Esophagus (tissue), 2 donors: Measurements from ENCODE around the gene C16orf74. TPM values are rescaled to one million over a fixed set of nuclear protein-coding genes. Genes with fewer than 3 reads are reported as not detected.

Experiments used
- H3K27ac ChIP-seq, 2 donors: one replicate each; pipeline ENCODE4 v1.5.1; 2013; ENCODE audit warnings: low read depth in 2 of 2, mild to moderate bottlenecking in 2 of 2, inconsistent platforms in 1 of 2, low read length in 1 of 2, moderate library complexity in 1 of 2
- H3K27me3 ChIP-seq, 2 donors: one replicate each; pipeline ENCODE4 v1.6.1; 2013; ENCODE audit warnings: low read length in 2 of 2, control low read depth in 1 of 2, mild to moderate bottlenecking in 1 of 2; ENCODE audit not compliant: insufficient read depth in 2 of 2, control insufficient read depth in 1 of 2
- H3K36me3 ChIP-seq, 2 donors: one replicate each; pipeline ENCODE4 v1.6.1; 2013; ENCODE audit warnings: low read length in 1 of 2; ENCODE audit not compliant: control insufficient read depth in 2 of 2, insufficient read depth in 2 of 2
- H3K4me1 ChIP-seq, 2 donors: one replicate each; pipeline ENCODE4 v1.6.1; 2013; ENCODE audit warnings: low read length in 1 of 2; ENCODE audit not compliant: control insufficient read depth in 2 of 2, insufficient read depth in 2 of 2
- H3K4me3 ChIP-seq, 2 donors: one replicate each; pipeline ENCODE4 v1.5.1; 2013; ENCODE audit warnings: low read length in 2 of 2, mild to moderate bottlenecking in 2 of 2, low read depth in 1 of 2, moderate library complexity in 1 of 2
- H3K9me3 ChIP-seq, 2 donors: one replicate each; pipeline ENCODE4 v1.6.1; 2013; ENCODE audit warnings: mild to moderate bottlenecking in 2 of 2, low read depth in 1 of 2, low read length in 1 of 2, moderate library complexity in 1 of 2; ENCODE audit not compliant: control insufficient read depth in 2 of 2, insufficient read depth in 1 of 2
- WGBS, 2 donors: extraction: QIAGEN DNeasy Blood & Tissue Kit; methylation state at CpG; one replicate each; pipeline ENCODE4 v1.1.7; 2013; 5-methylcytosine and 5-hydroxymethylcytosine counted together
- polyA plus RNA-seq, 2 donors: library from polyadenylated mRNA; stranded (reverse); fragments of 200-250 nt; gene quantifications; one replicate each; pipeline ENCODE4 v1.2.3, GENCODE V29; 2013
- donor health status: healthy with polysubstance abuse.
- donor health status: Bipolar disorder and iron deficiency.

C16orf74 gene
- polyA plus RNA-seq, 2 donors: 9.7 to 19.0 TPM

- Histone ChIP-seq H3K9me3 (no peaks in the 10 kb centered on the region), H3K27ac (no peak overlapping the region), H3K36me3 (peaks cover 2 to 4% of the 10 kb centered on the region in 2 donors), H3K4me3 (no peak overlapping the region), H3K4me1 (no peaks in the 10 kb centered on the region), H3K27me3 (no peaks in the 10 kb centered on the region)
- 78 to 87% methylated on average over 8 of the region's 8 CpGs for WGBS, 2 donors
Observed at GRCh38 chr16:85681255-85681654, 69.6 kb downstream of the C16orf74 start.

GRCh38 chr16:85680352-85680944, 70.4 kb downstream of the C16orf74 start:
- H3K4me3 ChIP-seq: no peak overlapping the region
- no peaks in the 10 kb centered on the region for H3K9me3 ChIP-seq
- H3K27ac ChIP-seq: no peak overlapping the region
- 83 to 87% methylated on average over 6 of the region's 6 CpGs for WGBS, 2 donors
- H3K4me1 ChIP-seq: no peaks in the 10 kb centered on the region
- peaks cover 2 to 4% of the 10 kb centered on the region in 2 donors for H3K36me3 ChIP-seq
- no peaks in the 10 kb centered on the region for H3K27me3 ChIP-seq

DNA sequence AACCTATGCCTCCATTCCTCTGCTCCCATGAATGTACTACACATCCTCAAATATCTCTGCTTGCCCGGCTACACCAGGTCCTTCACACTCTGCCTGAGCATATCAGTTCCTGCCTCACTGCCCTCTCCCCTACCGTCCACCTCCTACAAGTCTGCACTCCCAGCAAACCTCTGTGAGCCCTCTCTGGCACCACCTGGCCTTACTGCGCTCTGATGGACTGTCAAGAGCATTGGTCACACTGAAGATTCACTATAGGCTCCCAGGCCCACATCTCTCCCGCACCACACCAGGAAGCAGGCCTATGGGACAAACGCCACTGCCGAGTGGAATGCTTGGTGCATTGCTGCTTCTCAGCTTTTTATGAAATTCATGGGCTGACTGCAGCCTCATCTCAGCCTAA, 71.0 kb downstream of the C16orf74 start:
- Histone ChIP-seq H3K27me3 (no peaks in the 10 kb centered on the region), H3K4me1 (no peaks in the 10 kb centered on the region), H3K27ac (no peak overlapping the region), H3K36me3 (peaks cover 2 to 4% of the 10 kb centered on the region in 2 donors), H3K9me3 (no peaks in the 10 kb centered on the region), H3K4me3 (no peak overlapping the region)
- WGBS, 2 donors: 92 to 93% methylated on average over 6 of the region's 6 CpGs

DNA sequence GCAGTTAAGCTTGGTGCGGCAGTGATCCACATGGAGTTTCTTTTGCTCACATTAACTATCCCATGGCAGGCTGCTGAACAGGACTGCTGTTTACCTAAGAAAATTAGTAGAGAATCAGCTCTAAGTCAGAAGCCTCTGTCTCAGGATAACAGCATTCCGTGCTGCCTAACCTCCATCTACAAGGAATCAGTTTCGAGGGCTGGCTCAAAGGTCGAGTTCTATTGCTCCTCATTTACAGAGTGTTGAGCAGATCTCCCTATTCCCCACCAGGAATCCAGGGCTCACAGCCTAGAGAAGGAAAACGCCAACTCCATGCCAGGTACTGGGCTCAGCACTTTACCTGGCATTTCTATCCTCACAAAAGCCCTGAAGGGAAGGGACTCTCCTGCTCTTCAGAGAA, 72.1 kb downstream of the C16orf74 start:
- H3K27ac ChIP-seq: no peak overlapping the region
- no peak overlapping the region for H3K4me3 ChIP-seq
- WGBS, 2 donors: 76 to 95% methylated on average over 5 of the region's 5 CpGs
- no peaks in the 10 kb centered on the region for H3K27me3 ChIP-seq
- H3K36me3 ChIP-seq: peaks cover 2 to 14% of the 10 kb centered on the region in 2 donors
- H3K9me3 ChIP-seq: no peaks in the 10 kb centered on the region
- H3K4me1 ChIP-seq: no peaks in the 10 kb centered on the region

GRCh38 chr16:85678016-85678415, 72.9 kb downstream of the C16orf74 start:
- H3K4me3 ChIP-seq: no peak overlapping the region
- no peaks in the 10 kb centered on the region for H3K27me3 ChIP-seq
- H3K9me3 ChIP-seq: no peaks in the 10 kb centered on the region
- WGBS, 2 donors: 86 to 87% methylated on average over 8 of the region's 8 CpGs
- H3K27ac ChIP-seq: no peak overlapping the region
- no peaks in the 10 kb centered on the region for H3K4me1 ChIP-seq
- peaks cover 2 to 16% of the 10 kb centered on the region in 2 donors for H3K36me3 ChIP-seq

DNA sequence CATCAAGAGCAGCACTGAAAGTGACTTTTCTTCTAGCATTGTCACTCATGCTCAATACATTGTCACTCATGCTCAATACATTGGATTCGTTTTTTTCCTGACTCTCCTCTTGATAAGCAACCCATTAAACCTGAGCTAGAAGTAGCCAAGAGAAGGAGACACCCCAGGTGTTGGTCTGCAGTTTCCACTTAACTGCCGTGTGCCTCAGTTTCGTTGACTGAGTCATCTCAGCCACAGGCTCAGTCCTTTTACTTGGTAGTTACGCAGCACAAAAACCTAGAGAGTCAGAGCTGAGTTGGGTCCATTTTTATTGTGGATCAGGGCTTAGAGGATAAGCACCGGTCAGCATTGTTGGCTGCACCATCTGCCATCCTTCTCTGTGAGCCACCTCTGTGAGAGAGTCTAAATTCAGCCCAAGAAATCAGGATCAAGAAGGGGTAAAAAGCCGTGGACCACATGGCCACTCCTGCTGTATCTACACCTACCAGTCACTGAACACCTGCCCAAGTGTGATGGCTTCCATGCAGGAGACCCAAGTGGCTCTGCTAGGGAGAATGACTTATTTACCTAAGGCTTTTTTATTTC, 73.4 kb downstream of the C16orf74 start:
- 77 to 82% methylated on average over 6 of the region's 6 CpGs for WGBS, 2 donors
- Histone ChIP-seq H3K27me3 (no peaks in the 10 kb centered on the region), H3K4me1 (no peaks in the 10 kb centered on the region), H3K36me3 (peaks cover 2 to 16% of the 10 kb centered on the region in 2 donors), H3K27ac (no peak overlapping the region), H3K4me3 (no peak overlapping the region), H3K9me3 (no peaks in the 10 kb centered on the region)

- Histone ChIP-seq H3K27ac (no peak overlapping the region), H3K27me3 (no peaks in the 10 kb centered on the region), H3K36me3 (peaks cover 2 to 24% of the 10 kb centered on the region in 2 donors), H3K4me3 (no peak overlapping the region), H3K4me1 (no peaks in the 10 kb centered on the region), H3K9me3 (no peaks in the 10 kb centered on the region)
- 94% methylated on average over 7 of the region's 7 CpGs for WGBS, 2 donors
Observed at GRCh38 chr16:85676466-85676865, 74.4 kb downstream of the C16orf74 start.

GRCh38 chr16:85675251-85675874, 75.5 kb downstream of the C16orf74 start:
- 66 to 69% methylated on average over 4 of the region's 4 CpGs for WGBS, 2 donors
- H3K4me3 ChIP-seq: no peak overlapping the region
- peaks cover 2 to 28% of the 10 kb centered on the region in 2 donors for H3K36me3 ChIP-seq
- H3K4me1 ChIP-seq: no peaks in the 10 kb centered on the region
- no peaks in the 10 kb centered on the region for H3K9me3 ChIP-seq
- H3K27me3 ChIP-seq: no peaks in the 10 kb centered on the region
- no peak overlapping the region for H3K27ac ChIP-seq

- Histone ChIP-seq H3K4me3 (no peak overlapping the region), H3K4me1 (no peaks in the 10 kb centered on the region), H3K9me3 (no peaks in the 10 kb centered on the region), H3K36me3 (peaks cover 0 to 28% of the 10 kb centered on the region in 2 donors), H3K27me3 (no peaks in the 10 kb centered on the region), H3K27ac (no peak overlapping the region)
- 86% methylated on average over 6 of the region's 6 CpGs for WGBS, 2 donors
Observed at GRCh38 chr16:85674828-85675227, 76.1 kb downstream of the C16orf74 start.

DNA sequence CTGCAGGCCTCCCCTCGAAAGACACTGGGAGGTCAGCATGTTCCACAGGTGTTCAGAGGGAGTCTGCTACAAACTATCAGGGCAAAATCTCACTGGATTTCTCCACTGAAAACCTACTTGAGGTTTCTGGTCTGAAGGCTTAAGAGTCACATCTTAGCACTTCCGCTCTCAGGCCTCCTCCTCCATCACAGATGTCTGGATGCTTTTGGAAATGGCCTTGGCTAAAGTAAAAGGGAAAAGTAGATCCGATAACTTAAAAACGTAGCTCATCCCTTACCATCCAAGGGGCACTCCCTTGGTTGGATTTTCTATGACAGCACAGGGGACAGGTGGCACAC, 76.5 kb downstream of the C16orf74 start:
- Histone ChIP-seq H3K4me3 (no peak overlapping the region), H3K4me1 (no peaks in the 10 kb centered on the region), H3K9me3 (no peaks in the 10 kb centered on the region), H3K27me3 (no peaks in the 10 kb centered on the region), H3K27ac (no peak overlapping the region), H3K36me3 (peaks cover 0 to 30% of the 10 kb centered on the region in 2 donors)
- 61 to 76% methylated on average over 4 of the region's 4 CpGs for WGBS, 2 donors
